Hematopoietic multipotent progenitor cell treated with erythropoietin and hydrocortisone succinate and interleukin-3 and kit ligand, for 8 days (in vitro differentiated cells): Measurements from ENCODE around the gene MAP3K19.
A peak's percentile ranks its signal among the peaks of the same experiment; 100 is the strongest.
"Not testable (repeated sequence)": the region's sequence is repeated elsewhere in the genome, so short reads cannot be mapped to it uniquely, and the experiment has no call there.

ENCODE experiments used
- DNase-seq: peaks from one replicate; pipeline ENCODE4 v3.0.0-alpha.2; 2015

MAP3K19 gene

GRCh38 chr2:135050132-135050531 is 2.9 kb upstream of the MAP3K19 start:
- no peak for DNase-seq

- DNase-seq = no peak
Measured at GRCh38 chr2:135048122-135048521, 875 bp upstream of the MAP3K19 start.

GRCh38 chr2:135043345-135043744 is 3.9 kb downstream of the MAP3K19 start:
- DNase-seq = no peak

DNA sequence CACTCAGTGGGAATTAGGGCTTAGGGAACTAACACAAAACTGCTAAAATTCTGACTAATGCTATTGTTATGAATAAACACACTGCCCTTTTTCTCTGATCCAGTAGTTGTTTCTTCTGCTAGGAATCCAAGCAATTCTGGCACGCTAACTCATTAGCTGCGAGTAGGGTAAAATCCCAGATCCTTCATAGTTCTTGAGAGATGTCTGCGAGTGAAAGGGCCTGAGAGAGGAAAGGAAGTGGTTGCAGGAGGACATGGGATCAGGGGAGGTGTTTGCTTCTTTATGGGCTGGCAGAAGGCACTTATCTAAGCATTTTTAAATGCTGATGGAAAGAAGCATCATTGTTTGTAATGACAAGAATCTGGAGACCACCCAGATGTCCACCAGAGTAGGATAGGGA is 9.4 kb downstream of the MAP3K19 start:
- no peak for DNase-seq

DNA sequence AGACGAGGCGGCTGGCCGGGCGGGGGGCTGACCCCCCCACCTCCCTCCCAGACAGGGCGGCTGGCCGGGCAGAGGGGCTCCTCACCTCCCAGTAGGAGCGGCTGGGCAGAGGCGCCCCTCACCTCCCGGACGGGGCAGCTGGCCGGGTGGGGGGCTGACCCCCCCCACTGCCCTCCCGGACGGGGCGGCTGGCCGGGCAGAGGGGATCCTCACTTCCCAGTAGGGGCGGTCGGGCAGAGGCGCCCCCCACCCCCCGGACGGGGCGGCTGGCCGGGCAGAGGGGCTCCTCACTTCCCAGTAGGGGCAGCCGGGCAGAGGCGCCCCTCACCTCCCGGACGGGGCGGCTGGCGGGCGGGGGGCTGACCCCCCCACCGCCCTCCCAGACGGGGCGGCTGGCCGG is 14.0 kb downstream of the MAP3K19 start:
- DNase-seq = not testable (repeated sequence)

GRCh38 chr2:135030826-135031225 is 16.4 kb downstream of the MAP3K19 start:
- peak; percentile 26 for DNase-seq

- no peak for DNase-seq
Measured at GRCh38 chr2:135029481-135030134, 17.6 kb downstream of the MAP3K19 start.

DNA sequence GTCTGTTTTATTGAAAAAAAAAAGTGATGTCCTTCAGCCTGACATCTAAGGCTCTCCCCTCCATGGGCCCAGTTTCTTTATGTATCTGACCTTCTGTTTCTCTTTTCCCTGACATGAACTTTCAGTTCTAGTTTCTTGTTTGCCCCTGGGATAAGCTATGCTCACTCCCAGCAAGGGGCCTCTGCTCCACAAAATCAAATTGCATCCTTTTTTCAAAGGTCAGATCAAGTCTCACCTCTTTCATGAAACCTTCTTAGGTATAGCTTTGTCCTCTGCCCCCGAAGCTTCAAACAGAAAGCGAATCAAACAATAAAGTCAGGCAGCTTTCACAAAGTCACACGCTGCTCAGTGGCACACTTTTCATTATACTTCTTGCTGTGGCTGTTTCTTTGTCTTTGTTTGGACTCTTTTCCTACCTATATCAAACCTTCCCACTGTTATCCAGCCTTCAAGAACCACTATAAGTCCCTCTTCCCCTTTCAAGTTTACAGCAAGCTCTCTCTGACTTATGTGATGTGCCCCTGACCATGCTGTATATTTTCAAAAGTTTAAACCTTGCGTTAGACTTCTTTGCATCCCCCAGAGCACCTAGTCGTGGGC is 23.3 kb downstream of the MAP3K19 start:
- DNase-seq = no peak

DNA sequence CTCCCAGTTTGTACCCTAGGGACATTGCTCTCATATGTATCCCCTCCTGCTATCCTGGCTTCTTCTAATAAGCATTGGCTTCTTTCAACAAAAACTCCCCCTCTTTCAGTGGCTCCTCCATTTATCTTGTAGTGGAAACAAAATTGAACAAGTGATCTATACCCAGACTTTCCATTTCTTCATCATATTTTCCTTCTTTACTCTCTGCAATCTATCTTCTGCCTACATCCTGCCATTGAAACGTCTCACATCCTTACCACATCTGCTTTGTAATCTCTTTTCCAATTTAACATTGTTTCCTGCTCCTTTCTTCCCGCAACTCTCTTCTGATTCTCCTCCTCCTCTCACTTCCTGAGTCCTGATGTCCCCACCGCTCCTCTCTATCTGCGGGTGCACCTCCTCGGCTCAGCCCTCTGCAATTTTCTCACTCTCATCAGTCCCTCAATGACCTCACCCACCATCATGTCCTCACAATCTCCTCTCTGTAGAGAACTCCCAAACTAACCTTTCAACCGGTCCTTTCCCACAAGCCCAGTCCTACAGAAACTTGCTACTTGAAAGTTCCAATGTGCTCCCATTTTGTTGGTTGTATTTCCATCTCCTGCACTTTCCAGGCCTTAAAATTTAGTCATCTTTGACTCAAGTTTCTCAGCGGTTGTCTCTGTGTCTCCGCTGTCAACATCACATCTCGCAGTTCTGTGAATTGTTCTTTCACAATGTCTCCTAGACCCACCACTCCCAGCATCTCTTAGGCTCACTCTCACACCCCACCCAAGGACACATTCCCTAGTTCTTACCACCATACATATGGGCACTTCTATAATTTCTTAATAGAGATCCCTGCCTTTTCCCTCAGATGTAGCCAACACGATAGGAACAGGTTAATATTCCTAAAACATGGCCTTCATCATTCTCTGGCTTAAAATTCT is 24.0 kb downstream of the MAP3K19 start:
- DNase-seq = no peak

GRCh38 chr2:135021618-135022017 is 25.6 kb downstream of the MAP3K19 start:
- no peak for DNase-seq

- DNase-seq = no peak
Measured at GRCh38 chr2:135011633-135012032, 35.6 kb downstream of the MAP3K19 start.

- no peak for DNase-seq
Measured at GRCh38 chr2:135010200-135010942, 36.9 kb downstream of the MAP3K19 start.

DNA sequence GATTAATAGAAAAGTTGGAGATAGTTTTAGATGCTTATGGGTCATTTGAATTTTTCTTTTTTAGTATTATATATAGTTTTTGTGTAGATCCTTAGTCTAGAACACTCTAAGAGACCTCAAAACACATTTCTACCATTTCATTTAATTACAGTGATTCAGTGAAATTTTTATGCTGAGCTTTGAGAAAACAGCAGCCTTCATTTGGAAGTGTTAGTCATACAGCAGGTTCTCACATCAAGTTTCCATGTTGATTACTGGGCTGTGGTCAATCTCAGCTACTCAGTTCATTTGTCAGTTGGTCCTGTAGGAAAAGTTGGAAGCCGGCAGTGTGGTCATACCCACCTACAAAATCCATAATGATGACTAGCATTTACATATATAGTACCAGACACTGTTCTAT is 37.9 kb downstream of the MAP3K19 start:
- no peak for DNase-seq

DNA sequence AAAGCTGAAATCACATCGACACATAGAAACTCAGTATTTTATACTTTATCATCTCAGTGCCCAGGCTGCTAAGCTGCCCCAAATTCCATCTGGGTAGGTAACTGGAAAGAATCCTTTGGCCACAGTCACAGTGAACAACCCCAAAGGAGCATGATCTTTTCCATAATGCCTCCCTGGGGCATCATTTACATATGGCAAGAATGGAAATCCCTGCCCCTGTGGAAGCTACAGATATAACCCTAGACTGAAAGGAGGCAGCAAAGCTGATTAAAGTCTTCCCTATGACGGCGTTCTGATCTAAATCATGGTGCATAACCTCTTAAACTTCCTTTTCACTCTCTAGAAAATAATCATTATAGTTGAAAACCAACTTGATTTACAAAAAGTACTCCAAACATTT is 41.5 kb downstream of the MAP3K19 start:
- DNase-seq = no peak

- peak; percentile 68 for DNase-seq
Measured at GRCh38 chr2:135004005-135004746, 43.1 kb downstream of the MAP3K19 start.

- DNase-seq = no peak
Measured at GRCh38 chr2:135002836-135003235, 44.4 kb downstream of the MAP3K19 start.

GRCh38 chr2:134999521-134999920 is 47.7 kb downstream of the MAP3K19 start:
- DNase-seq = no peak

- DNase-seq = peak; percentile 55
Measured at GRCh38 chr2:134988994-134989605, 58.1 kb downstream of the MAP3K19 start.

- no peak for DNase-seq
Measured at GRCh38 chr2:134985061-134985460, 62.2 kb downstream of the MAP3K19 start.

GRCh38 chr2:134982603-134983002 is 64.6 kb downstream of the MAP3K19 start:
- DNase-seq = no peak

- DNase-seq = no peak
Measured at GRCh38 chr2:134980639-134981038, 66.6 kb downstream of the MAP3K19 start.

DNA sequence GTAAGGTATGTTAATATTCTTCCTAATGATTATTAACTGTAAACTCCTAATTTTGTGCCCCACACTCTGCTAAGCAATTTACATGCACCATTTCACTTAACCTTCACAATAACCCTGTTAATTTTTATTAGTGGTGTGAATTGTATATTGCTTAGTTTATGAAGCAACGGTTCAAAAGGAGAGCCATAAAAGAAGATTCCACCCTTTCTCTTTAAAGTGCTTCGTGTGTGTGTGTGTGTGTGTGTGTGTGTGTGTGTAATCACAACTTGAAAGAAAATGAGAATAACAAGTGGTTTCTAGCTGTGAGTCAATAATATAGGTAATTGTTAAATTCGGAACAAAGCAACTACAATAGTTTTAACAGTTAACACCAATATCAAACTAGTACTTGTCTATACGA is 68.0 kb downstream of the MAP3K19 start:
- DNase-seq = no peak
